Pancreas (tissue), 10 donors: ENCODE measurements around the gene OR2V1. TPM values are rescaled to one million over a fixed set of nuclear protein-coding genes. Genes with fewer than 3 reads are reported as not detected.

Experiments used
- ATAC-seq, 4 donors: fragments of 200-7000 bp; cut with Tn5 transposase; one replicate each; pipeline versions ENCODE4 v1.8.0 to v1.9.1; 2020; ENCODE audit warnings: mild to moderate bottlenecking in 4 of 4, moderate library complexity in 4 of 4
- DNase-seq, 6 donors: peaks; one replicate each; pipeline ENCODE4 v3.0.0-alpha.2; 2020
- FAIRE-seq: peaks from 2 replicates; lab custom pipeline; 2012; peaks lifted over from hg19 to GRCh38; lab: Jason Lieb, UNC
- H3K27ac ChIP-seq, 4 donors: fragments of 200-600 bp; sonication (generic); 1 replicate in 3 of 4; 2 replicates in 1 of 4; pipeline versions ENCODE4 v1.5.0 to v1.8.0; 2020
- H3K27me3 ChIP-seq, 4 donors: fragments of 200-600 bp; one replicate each; pipeline ENCODE4 v1.8.0; 2021
- H3K36me3 ChIP-seq, 3 donors: fragments of 200-600 bp; sonication (generic) in 1 of 3; one replicate each; pipeline versions ENCODE4 v1.5.0 to v1.8.0; 2020 to 2021
- H3K4me1 ChIP-seq, 3 donors: fragments of 200-600 bp; one replicate each; pipeline ENCODE4 v1.8.0; 2021
- H3K4me3 ChIP-seq, 4 donors: fragments of 200-600 bp; sonication (generic) in 2 of 4; one replicate each; pipeline versions ENCODE4 v1.5.0 to v1.8.0; 2020 to 2021
- H3K9me3 ChIP-seq, 4 donors: fragments of 200-600 bp; one replicate each; pipeline ENCODE4 v1.8.0; 2021
- WGBS, 2 donors: extraction: QIAGEN DNeasy Blood & Tissue Kit; methylation state at CpG; one replicate each; pipeline ENCODE4 v1.1.7; 2013; 5-methylcytosine and 5-hydroxymethylcytosine counted together
- intact Hi-C, 3 donors: fragments of 100-400 bp; cut with DNase I; formaldehyde crosslinking; loops; one replicate each; pipeline versions ENCODE4 v1.11.1 to v1.14.2; 2022
- polyA plus RNA-seq, 2 donors: library from polyadenylated mRNA; stranded (reverse); fragments of 200-250 nt; gene quantifications; one replicate each; pipeline ENCODE4 v1.2.3, GENCODE V29; 2013
- total RNA-seq, 6 donors: library from RNA; stranded (reverse); fragmentation: NEBNext Ultra II Directional in 4 of 6; extraction: Animal tissue kit (Norgen Biotek cat#: 25700) in 4 of 6; gene quantifications; one replicate each; pipeline versions ENCODE4 v1.2.1 to v1.2.4, GENCODE V29; 2021 to 2023
- TF ChIP-seq, protein P1 (sequence below), 4 donors: fragments of 200-600 bp; sonication (generic) in 3 of 4; IDR thresholded peaks; one replicate each; pipeline versions ENCODE4 v1.5.0 to v1.8.0; 2021; ENCODE audit warnings: antibody characterized with exemption in 4 of 4
- donor health status: healthy with polysubstance abuse.
- donor health status: DM: no; HTN: no; CAD: no; lungs with moderate emphysema.
- donor health status: DM: no; HTN: no; CAD: no.
- donor health status: control.
- donor health status: control.
- donor health status: Bipolar disorder and iron deficiency.
- donor health status: DM: yes; HTN: yes; CAD: no.
- donor health status: DM: no; HTN: no; CAD: no.
- donor health status: DM: no; HTN: no; CAD: no.
- donor health status: DM: yes; HTN: yes; CAD: no.

OR2V1 gene
- total and polyA plus RNA-seq, 8 donors: not detected

DNA sequence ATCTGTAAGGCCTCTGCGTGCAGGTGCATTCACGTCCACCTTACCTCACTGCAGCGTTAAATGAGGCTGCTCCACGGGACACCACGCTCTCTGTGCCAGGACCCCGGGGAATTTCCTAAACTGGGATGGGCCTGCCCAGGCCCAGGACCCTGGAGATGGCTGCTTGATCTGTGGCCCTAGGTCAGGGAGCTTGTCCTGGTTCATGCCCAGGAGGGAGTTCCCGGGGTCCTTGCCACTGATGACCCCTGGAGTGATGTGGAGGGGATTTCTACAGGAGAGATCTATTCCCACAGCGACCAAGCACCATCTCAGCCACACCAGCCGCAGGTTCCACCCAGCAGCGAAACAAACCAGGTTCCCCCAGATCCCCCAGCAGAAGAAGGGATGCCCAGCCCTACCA lies 3.5 kb downstream of the OR2V1 start:
- intact Hi-C loops: no loop called here
- WGBS, 2 donors: 67 to 75% methylated on average over 10 of the region's 10 CpGs
- no peak for ATAC-seq
- TF ChIP-seq, protein P1, sequence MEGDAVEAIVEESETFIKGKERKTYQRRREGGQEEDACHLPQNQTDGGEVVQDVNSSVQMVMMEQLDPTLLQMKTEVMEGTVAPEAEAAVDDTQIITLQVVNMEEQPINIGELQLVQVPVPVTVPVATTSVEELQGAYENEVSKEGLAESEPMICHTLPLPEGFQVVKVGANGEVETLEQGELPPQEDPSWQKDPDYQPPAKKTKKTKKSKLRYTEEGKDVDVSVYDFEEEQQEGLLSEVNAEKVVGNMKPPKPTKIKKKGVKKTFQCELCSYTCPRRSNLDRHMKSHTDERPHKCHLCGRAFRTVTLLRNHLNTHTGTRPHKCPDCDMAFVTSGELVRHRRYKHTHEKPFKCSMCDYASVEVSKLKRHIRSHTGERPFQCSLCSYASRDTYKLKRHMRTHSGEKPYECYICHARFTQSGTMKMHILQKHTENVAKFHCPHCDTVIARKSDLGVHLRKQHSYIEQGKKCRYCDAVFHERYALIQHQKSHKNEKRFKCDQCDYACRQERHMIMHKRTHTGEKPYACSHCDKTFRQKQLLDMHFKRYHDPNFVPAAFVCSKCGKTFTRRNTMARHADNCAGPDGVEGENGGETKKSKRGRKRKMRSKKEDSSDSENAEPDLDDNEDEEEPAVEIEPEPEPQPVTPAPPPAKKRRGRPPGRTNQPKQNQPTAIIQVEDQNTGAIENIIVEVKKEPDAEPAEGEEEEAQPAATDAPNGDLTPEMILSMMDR (IDR thresholded peaks at IDR 0.05): no peak
- Histone ChIP-seq H3K36me3 (no peaks in the 10 kb centered on the region), H3K4me3 (no peak overlapping the region), H3K4me1 (no peaks in the 10 kb centered on the region), H3K27ac (no peak overlapping the region), H3K9me3 (no peaks in the 10 kb centered on the region), H3K27me3 (peaks cover 0 to 2% (median 0%) of the 10 kb centered on the region in 4 donors)
- DNase-seq: no peak
- FAIRE-seq: no peak

DNA sequence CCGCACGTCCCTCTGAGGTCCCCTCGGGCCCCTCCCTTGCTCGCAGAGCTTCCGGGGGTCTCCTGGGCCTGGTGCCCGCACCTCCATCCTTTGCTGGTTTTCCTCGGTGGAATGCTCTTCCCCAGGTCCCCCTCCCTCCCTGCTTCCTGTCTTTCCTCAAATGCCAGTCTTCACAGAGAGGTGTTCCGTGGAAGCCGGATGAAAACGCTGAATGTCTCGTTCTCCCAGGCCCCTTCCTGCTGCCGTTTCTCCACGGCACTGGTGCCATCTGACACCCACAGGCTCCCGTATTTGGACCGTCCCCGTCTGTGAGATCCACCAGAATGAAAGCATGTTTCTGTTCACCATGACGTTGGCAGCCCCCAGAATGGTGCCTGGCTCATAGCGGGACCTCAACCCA lies 4.1 kb downstream of the OR2V1 start:
- DNase-seq: no peak
- FAIRE-seq: no peak
- Histone ChIP-seq H3K9me3 (no peaks in the 10 kb centered on the region), H3K4me1 (no peaks in the 10 kb centered on the region), H3K4me3 (no peak overlapping the region), H3K27ac (no peak overlapping the region), H3K27me3 (peaks cover 0 to 5% (median 0%) of the 10 kb centered on the region in 4 donors), H3K36me3 (no peaks in the 10 kb centered on the region)
- 54 to 65% methylated on average over 18 of the region's 18 CpGs for WGBS, 2 donors
- ATAC-seq: no peak
- intact Hi-C loops: no loop called here
- TF ChIP-seq, protein P1 (IDR thresholded peaks at IDR 0.05): no peak

DNA sequence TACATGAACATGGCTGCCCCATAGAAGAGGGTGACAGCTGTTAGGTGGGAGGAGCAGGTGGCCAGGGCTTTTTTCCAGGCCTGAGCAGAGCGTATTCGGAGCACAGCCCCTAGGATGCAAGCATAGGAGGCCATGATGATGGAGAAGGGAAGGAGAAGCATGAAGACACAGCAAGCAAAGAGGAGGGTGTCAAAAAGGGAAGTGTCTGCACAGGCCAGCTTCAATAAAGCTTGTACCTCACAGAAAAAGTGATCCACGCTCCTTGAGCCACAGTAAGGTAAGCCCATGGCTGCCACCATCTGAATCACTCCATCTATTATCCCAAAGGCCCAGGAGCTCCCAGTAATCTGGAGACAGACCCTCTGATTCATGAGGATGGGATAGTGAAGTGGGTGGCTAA lies 6.4 kb downstream of the OR2V1 start:
- H3K9me3 ChIP-seq: no peaks in the 10 kb centered on the region
- intact Hi-C loops: no loop called here
- no peak overlapping the region for H3K4me3 ChIP-seq
- FAIRE-seq (no peak), DNase-seq (no peak), ATAC-seq (no peak)
- no peaks in the 10 kb centered on the region for H3K36me3 ChIP-seq
- 55 to 59% methylated on average over 3 of the region's 3 CpGs for WGBS, 2 donors
- H3K27ac ChIP-seq: no peak overlapping the region
- no peaks in the 10 kb centered on the region for H3K4me1 ChIP-seq
- H3K27me3 ChIP-seq: peaks cover 0 to 9% (median 0%) of the 10 kb centered on the region in 4 donors
- TF ChIP-seq, protein P1 (IDR thresholded peaks at IDR 0.05): no peak

DNA sequence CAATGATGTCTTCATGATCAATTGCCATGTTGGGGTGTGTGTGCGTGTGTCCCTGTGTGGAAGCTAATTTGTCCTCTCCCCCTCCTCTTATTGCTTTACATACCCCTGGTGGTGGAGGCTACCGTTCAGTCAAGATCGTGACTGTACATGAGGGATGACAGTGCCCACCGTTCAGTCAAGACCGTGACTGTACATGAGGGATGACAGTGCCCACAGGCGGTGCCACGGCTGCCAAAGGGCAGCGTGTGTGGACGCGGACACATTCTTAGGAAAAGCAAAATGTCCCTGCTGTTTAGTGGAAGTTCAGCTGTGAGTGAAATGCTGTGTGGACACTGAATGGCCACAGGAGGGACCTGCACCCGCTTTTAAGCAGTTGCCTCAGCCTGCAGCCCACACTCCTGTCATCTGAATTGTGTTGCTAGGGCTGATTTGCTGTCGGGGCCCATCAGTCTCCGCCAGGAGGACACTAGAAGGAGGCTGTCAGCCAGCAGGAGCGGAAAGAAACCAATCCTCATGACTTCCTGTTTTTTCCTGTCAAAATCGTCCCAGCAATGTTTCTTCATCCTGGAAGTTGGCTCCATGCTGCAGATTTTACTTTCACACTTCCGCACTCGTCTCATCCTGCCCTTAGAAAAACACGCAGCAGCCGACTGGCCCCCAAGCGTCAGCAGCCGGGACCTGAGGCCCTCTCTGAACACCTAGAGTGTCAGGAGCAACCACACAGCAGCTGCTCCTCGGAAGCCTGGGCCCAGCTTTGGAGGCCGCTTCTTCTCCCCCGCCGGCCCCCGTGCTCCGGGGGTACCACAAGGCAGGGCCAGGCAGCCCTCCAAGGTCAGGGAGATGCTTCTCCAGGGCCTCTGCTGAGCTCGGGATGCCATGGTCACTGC lies 9.1 kb downstream of the OR2V1 start:
- Histone ChIP-seq H3K36me3 (no peaks in the 10 kb centered on the region), H3K27me3 (peaks cover 0 to 11% (median 0%) of the 10 kb centered on the region in 4 donors), H3K9me3 (no peaks in the 10 kb centered on the region), H3K4me3 (no peak overlapping the region), H3K4me1 (no peaks in the 10 kb centered on the region), H3K27ac (no peak overlapping the region)
- WGBS, 2 donors: 54 to 63% methylated on average over 28 of the region's 28 CpGs
- intact Hi-C loops: no loop called here
- FAIRE-seq (no peak), ATAC-seq (peak in 1 of 4 donors; percentile 35), DNase-seq (no peak)
- TF ChIP-seq, protein P1 (IDR thresholded peaks at IDR 0.05): no peak

DNA sequence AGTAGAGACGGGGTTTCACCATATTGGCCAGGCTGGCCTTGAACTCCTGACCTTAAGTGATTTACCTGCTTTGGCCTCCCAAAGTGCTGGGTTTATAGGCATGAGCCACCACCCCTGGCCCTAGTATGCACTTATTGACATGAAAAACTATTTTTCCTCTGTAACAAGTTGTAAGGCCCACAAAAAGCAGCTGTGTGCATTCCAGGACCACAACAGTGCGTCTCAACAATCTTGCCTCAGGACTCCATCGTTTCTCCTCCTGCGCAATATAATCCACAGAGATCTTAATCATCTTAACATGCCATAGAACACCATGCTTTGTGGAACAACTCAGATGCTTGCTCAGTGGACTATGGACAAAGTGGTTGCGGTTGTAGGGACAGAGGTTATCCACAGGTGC lies 10.2 kb downstream of the OR2V1 start:
- no peaks in the 10 kb centered on the region for H3K4me1 ChIP-seq
- H3K27me3 ChIP-seq: peaks cover 0 to 23% (median 3%) of the 10 kb centered on the region in 4 donors
- H3K9me3 ChIP-seq: no peaks in the 10 kb centered on the region
- WGBS, 2 donors: 70 to 74% methylated on average over 5 of the region's 5 CpGs
- ATAC-seq: no peak
- H3K4me3 ChIP-seq: no peak overlapping the region
- H3K36me3 ChIP-seq: no peaks in the 10 kb centered on the region
- TF ChIP-seq, protein P1 (IDR thresholded peaks at IDR 0.05): no peak
- H3K27ac ChIP-seq: no peak overlapping the region
- intact Hi-C loops: no loop called here
- no peak for DNase-seq
- no peak for FAIRE-seq
